Skeletal muscle tissue (tissue), 4 donors: ENCODE measurements around the gene ZNF462. TPM values are rescaled to one million over a fixed set of nuclear protein-coding genes. Genes with fewer than 3 reads are reported as not detected.

ENCODE experiments used
- H3K27ac ChIP-seq: one replicate; pipeline ENCODE4 v1.7.0; 2013; ENCODE audit warnings: mild to moderate bottlenecking, low read depth, low read length, inconsistent platforms
- H3K27me3 ChIP-seq, 3 donors: one replicate each; pipeline ENCODE4 v1.7.0; 2013; ENCODE audit warnings: low read length in 3 of 3; ENCODE audit not compliant: control insufficient read depth in 3 of 3, insufficient read depth in 3 of 3
- H3K36me3 ChIP-seq, 3 donors: one replicate each; pipeline ENCODE4 v1.7.0; 2013; ENCODE audit warnings: low read length in 3 of 3; ENCODE audit not compliant: control insufficient read depth in 3 of 3, insufficient read depth in 3 of 3
- H3K4me1 ChIP-seq, 3 donors: one replicate each; pipeline ENCODE4 v1.7.0; 2013; ENCODE audit warnings: low read length in 3 of 3, mild to moderate bottlenecking in 3 of 3; ENCODE audit not compliant: control insufficient read depth in 3 of 3, insufficient read depth in 3 of 3
- H3K4me3 ChIP-seq, 3 donors: one replicate each; pipeline ENCODE4 v1.7.0; 2013; ENCODE audit warnings: low read length in 3 of 3
- H3K9ac ChIP-seq, 3 donors: one replicate each; pipeline ENCODE4 v1.7.0; 2013; ENCODE audit warnings: low read length in 3 of 3, mild to moderate bottlenecking in 3 of 3, moderate library complexity in 2 of 3, low read depth in 1 of 3
- H3K9me3 ChIP-seq, 3 donors: one replicate each; pipeline ENCODE4 v1.7.0; 2013; ENCODE audit warnings: low read length in 3 of 3; ENCODE audit not compliant: control insufficient read depth in 3 of 3
- total RNA-seq: library from RNA; depleted of rRNA; stranded (reverse); fragments of >200 nt; gene quantifications from one replicate; pipeline ENCODE4 v1.2.3, GENCODE V29; 2014
- donor health status: Osteomylitis.

The ZNF462 gene
- total RNA-seq, 1 donor from 2014 or later: 28.7 TPM

GRCh38 chr9:106932178-106932577 is 69.2 kb downstream of the ZNF462 start:
- peaks cover 48 to 80% (median 57%) of the 10 kb centered on the region in 3 donors for H3K36me3 ChIP-seq
- H3K9me3 ChIP-seq: no peaks in the 10 kb centered on the region
- H3K4me1 ChIP-seq: peaks cover 0 to 4% (median 0%) of the 10 kb centered on the region in 3 donors
- H3K4me3 ChIP-seq: no peak overlapping the region
- no peaks in the 10 kb centered on the region for H3K27me3 ChIP-seq
- H3K9ac ChIP-seq: no peak overlapping the region
- no peak overlapping the region for H3K27ac ChIP-seq

GRCh38 chr9:106932675-106933074 is 69.7 kb downstream of the ZNF462 start:
- Histone ChIP-seq H3K4me1 (peaks cover 0 to 4% (median 0%) of the 10 kb centered on the region in 3 donors), H3K27ac (no peak overlapping the region), H3K9ac (no peak overlapping the region), H3K36me3 (peaks cover 45 to 75% (median 53%) of the 10 kb centered on the region in 3 donors), H3K27me3 (no peaks in the 10 kb centered on the region), H3K9me3 (no peaks in the 10 kb centered on the region), H3K4me3 (no peak overlapping the region)

- Histone ChIP-seq H3K27me3 (no peaks in the 10 kb centered on the region), H3K4me3 (no peak overlapping the region), H3K27ac (no peak overlapping the region), H3K9me3 (no peaks in the 10 kb centered on the region), H3K36me3 (peaks cover 37 to 67% (median 47%) of the 10 kb centered on the region in 3 donors), H3K9ac (no peak overlapping the region), H3K4me1 (peaks cover 0 to 4% (median 0%) of the 10 kb centered on the region in 3 donors)
Measured at GRCh38 chr9:106933470-106933869, 70.5 kb downstream of the ZNF462 start.

- H3K9me3 ChIP-seq: no peaks in the 10 kb centered on the region
- H3K36me3 ChIP-seq: peaks cover 36 to 66% (median 47%) of the 10 kb centered on the region in 3 donors
- no peak overlapping the region for H3K27ac ChIP-seq
- H3K9ac ChIP-seq: no peak overlapping the region
- H3K27me3 ChIP-seq: no peaks in the 10 kb centered on the region
- H3K4me3 ChIP-seq: no peak overlapping the region
- H3K4me1 ChIP-seq: peaks cover 0 to under 1% (median 0%) of the 10 kb centered on the region in 3 donors
Measured at GRCh38 chr9:106934442-106935238, 71.7 kb downstream of the ZNF462 start.

- H3K27ac ChIP-seq: no peak overlapping the region
Measured at GRCh38 chr9:106936680-106937079, 73.7 kb downstream of the ZNF462 start.

GRCh38 chr9:106941916-106942315 is 79.0 kb downstream of the ZNF462 start:
- Histone ChIP-seq H3K4me1 (peaks cover under 1 to 8% (median 1%) of the 10 kb centered on the region in 3 donors), H3K4me3 (no peak overlapping the region), H3K36me3 (peaks cover 20 to 32% (median 24%) of the 10 kb centered on the region in 3 donors), H3K9me3 (no peaks in the 10 kb centered on the region), H3K27me3 (no peaks in the 10 kb centered on the region), H3K27ac (no peak overlapping the region), H3K9ac (no peak overlapping the region)

More at GRCh38 chr9:106936680-106937079, 73.7 kb downstream of the ZNF462 start:
- no peak overlapping the region for H3K9ac ChIP-seq
- no peak overlapping the region for H3K4me3 ChIP-seq
- H3K9me3 ChIP-seq: no peaks in the 10 kb centered on the region
- no peaks in the 10 kb centered on the region for H3K27me3 ChIP-seq
- no peaks in the 10 kb centered on the region for H3K4me1 ChIP-seq
- peaks cover 31 to 61% (median 53%) of the 10 kb centered on the region in 3 donors for H3K36me3 ChIP-seq

- Histone ChIP-seq H3K9me3 (no peaks in the 10 kb centered on the region), H3K27me3 (no peaks in the 10 kb centered on the region), H3K4me3 (no peak overlapping the region), H3K9ac (no peak overlapping the region), H3K4me1 (peaks cover 2 to 12% (median 5%) of the 10 kb centered on the region in 3 donors), H3K36me3 (peaks cover under 1 to 6% (median 4%) of the 10 kb centered on the region in 3 donors), H3K27ac (no peak overlapping the region)
Measured at GRCh38 chr9:106945727-106946660, 83.0 kb downstream of the ZNF462 start.

GRCh38 chr9:106947106-106947900 is 84.3 kb downstream of the ZNF462 start:
- H3K9me3 ChIP-seq: no peaks in the 10 kb centered on the region
- peaks cover 2 to 11% (median 5%) of the 10 kb centered on the region in 3 donors for H3K4me1 ChIP-seq
- H3K4me3 ChIP-seq: no peak overlapping the region
- no peak overlapping the region for H3K9ac ChIP-seq
- H3K36me3 ChIP-seq: peaks cover under 1 to 4% (median 3%) of the 10 kb centered on the region in 3 donors
- no peaks in the 10 kb centered on the region for H3K27me3 ChIP-seq
- peak overlapping the region; percentile 53 for H3K27ac ChIP-seq

GRCh38 chr9:106953174-106953573 is 90.2 kb downstream of the ZNF462 start:
- Histone ChIP-seq H3K36me3 (peaks cover 0 to 8% (median 2%) of the 10 kb centered on the region in 3 donors), H3K4me1 (peaks cover 9 to 22% (median 9%) of the 10 kb centered on the region in 3 donors), H3K4me3 (no peak overlapping the region), H3K9me3 (no peaks in the 10 kb centered on the region), H3K27ac (peak overlapping the region; percentile 6), H3K27me3 (no peaks in the 10 kb centered on the region), H3K9ac (no peak overlapping the region)
